ENCODE results near the gene CRYGN. TPM values are rescaled to one million over a fixed set of nuclear protein-coding genes. Genes with fewer than 3 reads are reported as not detected.
A peak's percentile ranks its signal among the peaks of the same experiment; 100 is the strongest.

Gene CRYGN
- total and polyA plus RNA-seq, 5 donors from 2014 or later, result 0.30 to 0.39 (median 0.38) TPM; not detected in 1

DNA sequence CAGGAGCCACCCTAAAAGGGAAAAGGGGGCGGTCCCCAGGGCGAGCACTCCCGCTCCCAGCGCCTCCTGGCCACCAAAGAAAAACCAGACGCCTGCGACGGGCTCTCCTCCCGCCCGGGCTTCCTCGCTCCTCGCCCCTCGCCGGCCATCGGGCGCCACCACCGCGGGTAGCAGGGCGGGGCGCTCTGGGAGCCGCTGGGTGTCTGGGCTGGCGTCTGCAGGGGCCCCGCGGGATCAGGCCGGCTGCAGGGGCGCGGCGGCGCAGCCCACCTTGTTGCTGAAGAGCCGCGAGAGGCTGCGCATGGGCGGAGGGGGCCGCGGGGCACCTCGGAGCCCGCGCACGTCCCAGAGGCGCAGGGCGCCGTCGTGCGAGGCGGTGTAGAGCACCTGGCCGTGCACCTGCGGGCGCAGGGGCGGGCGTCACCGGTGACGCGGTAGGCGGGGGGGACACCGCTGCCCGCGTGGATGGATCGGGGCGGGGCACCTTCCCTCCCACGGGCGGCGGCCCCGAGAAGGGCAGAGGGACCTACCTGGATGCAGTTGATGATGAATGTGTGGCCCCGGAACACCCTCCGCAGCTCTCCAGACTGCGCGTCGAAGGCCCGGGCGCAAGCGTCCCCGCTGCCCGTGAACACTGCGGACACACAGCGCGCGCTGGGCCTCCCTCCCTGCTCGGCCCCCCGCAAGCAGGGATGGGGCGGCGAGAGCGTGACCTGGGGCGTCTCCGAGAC is 58.4 kb downstream of the CRYGN start:
- no peaks in the 10 kb centered on the region for H3K9me3 ChIP-seq (ENCODE audit: control insufficient read depth in 2 of 2, low read length in 2 of 2)
- Mint-ChIP-seq H3K4me3 (no peak overlapping the region), H3K27ac (no peak overlapping the region), H3K9me3 (no peaks in the 10 kb centered on the region), H3K36me3 (peaks cover 14% of the 10 kb centered on the region), H3K4me1 (peaks cover 0 to 12% (median 6%) of the 10 kb centered on the region in 4 donors), H3K27me3 (peaks cover 27% of the 10 kb centered on the region)
- DNase-seq, result peak; percentile 10 to 33 (median 32)
- H3K36me3 ChIP-seq (ENCODE audit: control insufficient read depth, insufficient read depth, low read length), result peaks cover 17% of the 10 kb centered on the region
- H3K27me3 ChIP-seq (ENCODE audit: control insufficient read depth, insufficient read depth, low read length), result peaks cover 11% of the 10 kb centered on the region
- no peak overlapping the region for H3K4me3 ChIP-seq (ENCODE audit: low read depth, low read length)
- ATAC-seq (ENCODE audit: low read depth in 2 of 2), result peak; percentile 49 to 50
- H3K27ac ChIP-seq (ENCODE audit: insufficient read depth, low read length, poor library complexity, severe bottlenecking), result no peak overlapping the region
- H3K4me1 ChIP-seq (ENCODE audit: control insufficient read depth, insufficient read depth, low read length, poor library complexity, severe bottlenecking), result peaks cover 19% of the 10 kb centered on the region

DNA sequence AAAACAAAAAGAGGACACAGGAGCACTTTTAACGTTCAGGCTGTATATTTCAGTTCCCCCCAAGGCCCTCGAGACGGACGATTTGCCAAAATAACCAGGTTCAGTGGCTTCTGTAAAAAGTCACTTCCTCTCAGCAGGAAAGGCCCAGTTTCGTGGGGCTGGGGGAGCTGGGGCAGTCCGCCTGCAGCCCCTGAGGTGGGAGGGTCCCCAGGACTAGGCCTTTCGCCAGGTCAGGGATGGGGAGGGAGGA is 58.9 kb downstream of the CRYGN start:
- Mint-ChIP-seq H3K27ac (no peak overlapping the region), H3K9me3 (no peaks in the 10 kb centered on the region), H3K36me3 (peaks cover 14% of the 10 kb centered on the region), H3K27me3 (peaks cover 27% of the 10 kb centered on the region), H3K4me1 (peaks cover 0 to 12% (median 6%) of the 10 kb centered on the region in 4 donors), H3K4me3 (peak overlapping the region in 2 of 4 donors; percentile 31 to 52)
- DNase-seq, result no peak
- peaks cover 22% of the 10 kb centered on the region for H3K36me3 ChIP-seq (ENCODE audit: control insufficient read depth, insufficient read depth, low read length)
- peaks cover 11% of the 10 kb centered on the region for H3K27me3 ChIP-seq (ENCODE audit: control insufficient read depth, insufficient read depth, low read length)
- ATAC-seq (ENCODE audit: low read depth in 2 of 2), result no peak
- peaks cover 19% of the 10 kb centered on the region for H3K4me1 ChIP-seq (ENCODE audit: control insufficient read depth, insufficient read depth, low read length, poor library complexity, severe bottlenecking)
- H3K27ac ChIP-seq (ENCODE audit: insufficient read depth, low read length, poor library complexity, severe bottlenecking), result no peak overlapping the region
- H3K9me3 ChIP-seq (ENCODE audit: control insufficient read depth in 2 of 2, low read length in 2 of 2), result no peaks in the 10 kb centered on the region
- H3K4me3 ChIP-seq (ENCODE audit: low read depth, low read length), result no peak overlapping the region

GRCh38 chr7:151380199-151381097 is 59.5 kb downstream of the CRYGN start:
- no peak overlapping the region for H3K4me3 ChIP-seq (ENCODE audit: low read depth, low read length)

DNA sequence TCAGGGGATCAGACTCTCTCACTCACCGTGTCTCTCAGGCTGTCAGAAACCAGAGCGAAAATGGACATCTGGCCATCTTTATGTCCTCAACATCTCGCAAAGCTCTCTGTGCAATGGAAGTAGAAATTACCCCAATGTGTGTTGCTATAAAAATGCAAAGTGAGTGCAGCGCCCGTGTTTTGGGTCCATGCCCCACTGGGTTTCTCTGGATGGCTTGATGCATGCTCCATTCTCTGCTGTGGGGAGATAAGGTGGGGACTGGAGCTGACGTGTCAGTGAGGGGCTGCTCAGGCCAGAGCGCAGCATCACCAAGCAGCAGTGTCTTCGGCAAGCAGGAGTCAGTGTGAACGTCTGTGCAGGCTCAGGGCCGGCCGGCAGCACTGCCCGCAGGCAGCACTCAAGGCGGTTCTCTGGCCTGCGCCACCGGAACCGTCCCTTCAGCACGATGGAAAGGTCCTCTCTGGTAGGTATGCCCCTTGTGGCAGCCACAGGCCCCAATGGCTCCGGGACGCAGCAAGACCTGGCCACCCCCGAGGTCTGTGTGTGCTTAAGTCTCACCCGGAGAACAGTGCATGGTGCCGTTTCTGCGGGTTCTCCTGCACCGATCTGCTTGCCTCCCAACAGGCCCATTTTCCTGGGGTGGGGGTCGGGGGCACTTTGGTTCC is 60.3 kb downstream of the CRYGN start:
- DNase-seq, result no peak
- Mint-ChIP-seq H3K9me3 (no peaks in the 10 kb centered on the region), H3K27me3 (peaks cover 26% of the 10 kb centered on the region), H3K4me1 (peaks cover 0 to 12% (median 6%) of the 10 kb centered on the region in 4 donors), H3K27ac (peak overlapping the region in 1 of 3 donors; percentile 42), H3K36me3 (peaks cover 14% of the 10 kb centered on the region), H3K4me3 (peak overlapping the region in 1 of 4 donors; percentile 44)
- peaks cover 19% of the 10 kb centered on the region for H3K4me1 ChIP-seq (ENCODE audit: control insufficient read depth, insufficient read depth, low read length, poor library complexity, severe bottlenecking)
- H3K27ac ChIP-seq (ENCODE audit: insufficient read depth, low read length, poor library complexity, severe bottlenecking), result no peak overlapping the region
- no peak for ATAC-seq (ENCODE audit: low read depth in 2 of 2)
- no peak overlapping the region for H3K4me3 ChIP-seq (ENCODE audit: low read depth, low read length)
- peaks cover 11% of the 10 kb centered on the region for H3K27me3 ChIP-seq (ENCODE audit: control insufficient read depth, insufficient read depth, low read length)
- H3K9me3 ChIP-seq (ENCODE audit: control insufficient read depth in 2 of 2, low read length in 2 of 2), result no peaks in the 10 kb centered on the region
- peaks cover 30% of the 10 kb centered on the region for H3K36me3 ChIP-seq (ENCODE audit: control insufficient read depth, insufficient read depth, low read length)

More at GRCh38 chr7:151380199-151381097, 59.5 kb downstream of the CRYGN start:
- Mint-ChIP-seq H3K4me3 (peak overlapping the region in 2 of 4 donors; percentile 31 to 52), H3K4me1 (peaks cover 0 to 12% (median 6%) of the 10 kb centered on the region in 4 donors), H3K9me3 (no peaks in the 10 kb centered on the region), H3K27ac (no peak overlapping the region), H3K27me3 (peaks cover 27% of the 10 kb centered on the region), H3K36me3 (peaks cover 14% of the 10 kb centered on the region)
- no peak for ATAC-seq (ENCODE audit: low read depth in 2 of 2)
- DNase-seq, result no peak
- peaks cover 28% of the 10 kb centered on the region for H3K36me3 ChIP-seq (ENCODE audit: control insufficient read depth, insufficient read depth, low read length)
- peaks cover 19% of the 10 kb centered on the region for H3K4me1 ChIP-seq (ENCODE audit: control insufficient read depth, insufficient read depth, low read length, poor library complexity, severe bottlenecking)
- no peak overlapping the region for H3K27ac ChIP-seq (ENCODE audit: insufficient read depth, low read length, poor library complexity, severe bottlenecking)
- peaks cover 11% of the 10 kb centered on the region for H3K27me3 ChIP-seq (ENCODE audit: control insufficient read depth, insufficient read depth, low read length)
- H3K9me3 ChIP-seq (ENCODE audit: control insufficient read depth in 2 of 2, low read length in 2 of 2), result no peaks in the 10 kb centered on the region

GRCh38 chr7:151379193-151379520 is 60.8 kb downstream of the CRYGN start:
- Mint-ChIP-seq H3K36me3 (peaks cover 10% of the 10 kb centered on the region), H3K4me1 (peaks cover 0 to 12% (median 6%) of the 10 kb centered on the region in 4 donors), H3K27me3 (peaks cover 21% of the 10 kb centered on the region), H3K27ac (no peak overlapping the region), H3K9me3 (no peaks in the 10 kb centered on the region), H3K4me3 (peak overlapping the region in 2 of 4 donors; percentile 44 to 50)
- H3K4me3 ChIP-seq (ENCODE audit: low read depth, low read length), result no peak overlapping the region
- peaks cover 35% of the 10 kb centered on the region for H3K36me3 ChIP-seq (ENCODE audit: control insufficient read depth, insufficient read depth, low read length)
- peaks cover 19% of the 10 kb centered on the region for H3K4me1 ChIP-seq (ENCODE audit: control insufficient read depth, insufficient read depth, low read length, poor library complexity, severe bottlenecking)
- DNase-seq (no peak), ATAC-seq (ENCODE audit: low read depth in 2 of 2) (no peak)
- peaks cover 11% of the 10 kb centered on the region for H3K27me3 ChIP-seq (ENCODE audit: control insufficient read depth, insufficient read depth, low read length)
- H3K9me3 ChIP-seq (ENCODE audit: control insufficient read depth in 2 of 2, low read length in 2 of 2), result no peaks in the 10 kb centered on the region
- H3K27ac ChIP-seq (ENCODE audit: insufficient read depth, low read length, poor library complexity, severe bottlenecking), result no peak overlapping the region

Other genes with a start within 250 kb of the CRYGN start
- gene H2BK1, start 229.7 kb downstream of the CRYGN start, total RNA-seq, result 3.8 TPM
- not detected for gene H2BK1, start 229.7 kb downstream of the CRYGN start, polyA plus RNA-seq
- gene ABCF2, start 212.9 kb downstream of the CRYGN start, total RNA-seq, result 16.3 TPM
- 10 to 100 TPM; 25.9 to 31.4 (median 29.7) TPM for gene ABCF2, start 212.9 kb downstream of the CRYGN start, polyA plus RNA-seq
- gene CHPF2, start 207.7 kb downstream of the CRYGN start, total RNA-seq, result 38.8 TPM
- 10 to 100 TPM; 18.8 to 24.8 (median 23.0) TPM for gene CHPF2, start 207.7 kb downstream of the CRYGN start, polyA plus RNA-seq
- 4.7 TPM for gene SMARCD3, start 191.4 kb downstream of the CRYGN start, total RNA-seq
- 1 to 10 TPM; 1.5 to 4.4 (median 2.1) TPM for gene SMARCD3, start 191.4 kb downstream of the CRYGN start, polyA plus RNA-seq
- gene NUB1, start 98.3 kb downstream of the CRYGN start, total RNA-seq, result 65.2 TPM
- 10 to 100 TPM; 51.0 to 65.0 (median 52.8) TPM for gene NUB1, start 98.3 kb downstream of the CRYGN start, polyA plus RNA-seq
- 4.8 TPM for gene WDR86, start 30.1 kb downstream of the CRYGN start, total RNA-seq
- gene WDR86, start 30.1 kb downstream of the CRYGN start, polyA plus RNA-seq, result under 1 TPM in 3 of 4 donors, not detected in 1; 0.15 to 0.71 (median 0.31) TPM
- gene RHEB, start 79.8 kb upstream of the CRYGN start, total RNA-seq, result 51.3 TPM
- 10 to 100 TPM; 64.8 to 72.6 (median 67.4) TPM for gene RHEB, start 79.8 kb upstream of the CRYGN start, polyA plus RNA-seq

Data from CD4-positive, CD25-positive, alpha-beta regulatory T cell (primary cell).